Liver (tissue), 9 donors: Measurements from ENCODE around the gene LRRC2. TPM values are rescaled to one million over a fixed set of nuclear protein-coding genes. Genes with fewer than 3 reads are reported as not detected.

Experiments
- DNase-seq: peaks from one replicate; pipeline ENCODE4 v3.0.0-alpha.2; 2017; ENCODE audit warnings: low spot score
- H3K27ac ChIP-seq, 2 donors: one replicate each; pipeline ENCODE4 v1.7.0; 2013; ENCODE audit warnings: inconsistent platforms in 2 of 2, low read length in 2 of 2, control low read depth in 1 of 2, low read depth in 1 of 2, mild to moderate bottlenecking in 1 of 2
- H3K27me3 ChIP-seq, 4 donors: one replicate each; pipeline versions ENCODE4 v1.6.1 to v1.7.0; 2013; ENCODE audit warnings: low read length in 3 of 4, inconsistent platforms in 1 of 4, mild to moderate bottlenecking in 1 of 4, moderate library complexity in 1 of 4; ENCODE audit not compliant: control insufficient read depth in 4 of 4, insufficient read depth in 4 of 4
- H3K36me3 ChIP-seq, 4 donors: one replicate each; pipeline versions ENCODE4 v1.6.1 to v1.7.0; 2013; ENCODE audit warnings: low read length in 3 of 4, mild to moderate bottlenecking in 3 of 4, low read depth in 1 of 4, moderate library complexity in 1 of 4; ENCODE audit not compliant: control insufficient read depth in 4 of 4, insufficient read depth in 3 of 4
- H3K4me1 ChIP-seq, 4 donors: one replicate each; pipeline versions ENCODE4 v1.6.1 to v1.7.0; 2013; ENCODE audit warnings: low read length in 3 of 4, mild to moderate bottlenecking in 3 of 4, moderate library complexity in 1 of 4; ENCODE audit not compliant: control insufficient read depth in 4 of 4, insufficient read depth in 4 of 4
- H3K4me3 ChIP-seq, 3 donors: one replicate each; pipeline versions ENCODE4 v1.6.1 to v1.7.0; 2013; ENCODE audit warnings: low read length in 3 of 3, control low read depth in 1 of 3, low read depth in 1 of 3, mild to moderate bottlenecking in 1 of 3
- H3K9ac ChIP-seq, 2 donors: one replicate each; pipeline ENCODE4 v1.7.0; 2013; ENCODE audit warnings: low read length in 2 of 2, mild to moderate bottlenecking in 2 of 2, moderate library complexity in 2 of 2, control low read depth in 1 of 2, low read depth in 1 of 2
- H3K9me3 ChIP-seq, 4 donors: one replicate each; pipeline versions ENCODE4 v1.6.1 to v1.7.0; 2013; ENCODE audit warnings: low read length in 3 of 4; ENCODE audit not compliant: control insufficient read depth in 4 of 4
- EGR1 ChIP-seq, 2 donors: IDR thresholded peaks; 2 replicates each; pipeline ENCODE4 v1.6.1; 2016 to 2018; ENCODE audit warnings: antibody characterized with exemption in 2 of 2, low read depth in 2 of 2
- FOXA1 ChIP-seq: IDR thresholded peaks from 2 replicates; pipeline ENCODE4 v1.6.1; 2016; ENCODE audit warnings: antibody characterized with exemption
- FOXA2 ChIP-seq: IDR thresholded peaks from 2 replicates; pipeline ENCODE4 v1.6.1; 2016; ENCODE audit warnings: antibody characterized with exemption
- GABPA ChIP-seq, 2 donors: IDR thresholded peaks in 1 of 2; conservative IDR thresholded peaks in 1 of 2; 2 replicates each; pipeline ENCODE4 v1.6.1; 2016; ENCODE audit warnings: antibody characterized with exemption in 2 of 2, mild to moderate bottlenecking in 1 of 2, moderate library complexity in 1 of 2
- HNF4A ChIP-seq, 2 donors: conservative IDR thresholded peaks; 2 replicates each; pipeline ENCODE4 v1.6.1; 2016; ENCODE audit warnings: antibody characterized with exemption in 2 of 2, mild to moderate bottlenecking in 2 of 2
- HNF4G ChIP-seq: IDR thresholded peaks from 2 replicates; pipeline ENCODE4 v1.6.1; 2016; ENCODE audit warnings: antibody characterized with exemption
- JUND ChIP-seq, 2 donors: IDR thresholded peaks; 2 replicates each; pipeline ENCODE4 v1.6.1; 2016; ENCODE audit warnings: antibody characterized with exemption in 2 of 2
- NR2F2 ChIP-seq: IDR thresholded peaks from 2 replicates; pipeline ENCODE4 v1.6.1; 2016; ENCODE audit warnings: antibody characterized with exemption
- RAD21 ChIP-seq, 2 donors: IDR thresholded peaks; 2 replicates each; pipeline ENCODE4 v1.6.1; 2016; ENCODE audit warnings: antibody characterized with exemption in 2 of 2, mild to moderate bottlenecking in 2 of 2
- RXRA ChIP-seq, 2 donors: IDR thresholded peaks; 2 replicates each; pipeline ENCODE4 v1.6.1; 2017 to 2018; ENCODE audit warnings: antibody characterized with exemption in 2 of 2, mild to moderate bottlenecking in 1 of 2
- SP1 ChIP-seq: IDR thresholded peaks from 2 replicates; pipeline ENCODE4 v1.6.1; 2018; ENCODE audit warnings: antibody characterized with exemption, mild to moderate bottlenecking
- YY1 ChIP-seq: IDR thresholded peaks from 2 replicates; pipeline ENCODE4 v1.6.1; 2016; ENCODE audit warnings: antibody characterized with exemption, mild to moderate bottlenecking
- WGBS: extraction: QIAGEN DNeasy Blood & Tissue Kit; methylation state at CpG from one replicate; pipeline ENCODE4 v1.1.7; 2013; 5-methylcytosine and 5-hydroxymethylcytosine counted together
- polyA plus RNA-seq, 2 donors: library from polyadenylated mRNA; stranded (reverse) in 1 of 2; unstranded in 1 of 2; fragments of 200-250 nt in 1 of 2; fragments of >200 nt in 1 of 2; fragmentation: Nextera tagmentation in 1 of 2; extraction: Ambion mirVana in 1 of 2; gene quantifications; one replicate each; pipeline versions ENCODE4 v1.2.1 to v1.2.3, GENCODE V29; 2013 to 2015
- total RNA-seq, 2 donors: library from RNA; depleted of rRNA; stranded (reverse); fragments of >200 nt; gene quantifications; one replicate each; pipeline ENCODE4 v1.2.3, GENCODE V29; 2014
- TF ChIP-seq, protein P1 (sequence below): fragments of 150-350 bp; IDR thresholded peaks from 2 replicates; pipeline ENCODE4 v1.5.1; 2017; ENCODE audit warnings: improper control_type of control experiment, low read depth, low read length; ENCODE audit not compliant: missing input control
- TF ChIP-seq, protein P2 (sequence below): IDR thresholded peaks from 2 replicates; pipeline ENCODE4 v1.6.1; 2016; ENCODE audit warnings: antibody characterized with exemption
- TF ChIP-seq, protein P3 (sequence below): IDR thresholded peaks from 2 replicates; pipeline ENCODE4 v1.6.1; 2016; ENCODE audit warnings: antibody characterized with exemption
- TF ChIP-seq, protein P4 (sequence below): IDR thresholded peaks from 2 replicates; pipeline ENCODE4 v1.6.1; 2016; ENCODE audit warnings: antibody characterized with exemption
- donor health status: healthy.
- donor health status: healthy.
- donor health status: healthy.
- donor health status: healthy.
- donor health status: healthy.

The LRRC2 gene
- total and polyA plus RNA-seq, 4 donors = 0.93 to 7.6 (median 4.2) TPM

DNA sequence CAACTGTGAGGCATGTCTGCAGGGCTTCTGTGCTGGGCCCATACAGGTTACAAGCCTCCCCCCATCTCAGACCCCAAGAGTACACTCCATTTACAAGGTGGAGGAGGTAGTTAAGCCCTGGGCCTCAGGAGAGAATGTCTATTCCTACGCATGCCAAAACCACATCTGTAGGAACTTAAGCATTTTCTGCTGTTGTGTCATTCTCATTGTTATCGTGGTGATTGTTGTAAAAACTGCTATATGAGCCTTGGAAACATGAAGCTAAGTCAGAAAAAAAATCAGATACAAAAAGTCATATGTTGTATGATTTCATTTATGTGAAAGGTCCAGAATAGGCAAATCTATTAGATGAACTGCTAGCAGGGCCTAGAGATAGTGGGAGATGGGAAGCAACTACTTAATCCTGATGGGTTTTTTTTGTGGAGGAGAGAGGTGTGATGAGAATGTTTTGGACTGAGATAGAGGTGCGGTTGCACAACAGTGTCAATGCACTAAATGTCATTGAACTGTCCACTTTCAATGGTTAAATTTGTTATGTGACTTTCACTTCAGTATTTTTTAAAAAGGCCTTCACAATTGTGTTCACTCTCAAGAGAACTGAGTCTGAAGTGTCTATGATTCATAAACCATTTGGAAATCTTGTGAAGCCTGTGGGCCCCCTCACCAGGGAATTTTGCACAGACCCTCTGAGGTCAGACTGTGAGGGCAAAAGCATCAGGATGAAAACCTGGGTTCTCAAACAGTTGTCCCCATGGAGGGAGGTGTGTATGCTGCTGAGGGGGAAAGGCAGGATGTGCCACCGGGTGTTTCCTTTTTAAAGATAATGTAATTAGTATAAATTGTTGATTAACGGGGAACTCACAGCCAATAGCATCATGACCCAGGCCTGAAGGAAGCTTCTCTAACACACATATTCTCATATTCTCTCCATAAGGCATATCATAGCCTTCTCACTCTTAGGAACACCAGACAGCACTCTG, 65.2 kb downstream of the LRRC2 start (continued):
- TF ChIP-seq EGR1 (IDR thresholded peaks at IDR 0.05; ENCODE audit: low read depth in 2 of 2) = no peak
- TF ChIP-seq, protein P1, sequence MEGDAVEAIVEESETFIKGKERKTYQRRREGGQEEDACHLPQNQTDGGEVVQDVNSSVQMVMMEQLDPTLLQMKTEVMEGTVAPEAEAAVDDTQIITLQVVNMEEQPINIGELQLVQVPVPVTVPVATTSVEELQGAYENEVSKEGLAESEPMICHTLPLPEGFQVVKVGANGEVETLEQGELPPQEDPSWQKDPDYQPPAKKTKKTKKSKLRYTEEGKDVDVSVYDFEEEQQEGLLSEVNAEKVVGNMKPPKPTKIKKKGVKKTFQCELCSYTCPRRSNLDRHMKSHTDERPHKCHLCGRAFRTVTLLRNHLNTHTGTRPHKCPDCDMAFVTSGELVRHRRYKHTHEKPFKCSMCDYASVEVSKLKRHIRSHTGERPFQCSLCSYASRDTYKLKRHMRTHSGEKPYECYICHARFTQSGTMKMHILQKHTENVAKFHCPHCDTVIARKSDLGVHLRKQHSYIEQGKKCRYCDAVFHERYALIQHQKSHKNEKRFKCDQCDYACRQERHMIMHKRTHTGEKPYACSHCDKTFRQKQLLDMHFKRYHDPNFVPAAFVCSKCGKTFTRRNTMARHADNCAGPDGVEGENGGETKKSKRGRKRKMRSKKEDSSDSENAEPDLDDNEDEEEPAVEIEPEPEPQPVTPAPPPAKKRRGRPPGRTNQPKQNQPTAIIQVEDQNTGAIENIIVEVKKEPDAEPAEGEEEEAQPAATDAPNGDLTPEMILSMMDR = no peak
- TF ChIP-seq YY1 = no peak
- peak; percentile 100 for TF ChIP-seq RXRA (IDR thresholded peaks at IDR 0.05)
- no peak for TF ChIP-seq HNF4G
- peak; percentile 66 to 79 for TF ChIP-seq HNF4A (conservative IDR thresholded peaks at IDR 0.05)

DNA sequence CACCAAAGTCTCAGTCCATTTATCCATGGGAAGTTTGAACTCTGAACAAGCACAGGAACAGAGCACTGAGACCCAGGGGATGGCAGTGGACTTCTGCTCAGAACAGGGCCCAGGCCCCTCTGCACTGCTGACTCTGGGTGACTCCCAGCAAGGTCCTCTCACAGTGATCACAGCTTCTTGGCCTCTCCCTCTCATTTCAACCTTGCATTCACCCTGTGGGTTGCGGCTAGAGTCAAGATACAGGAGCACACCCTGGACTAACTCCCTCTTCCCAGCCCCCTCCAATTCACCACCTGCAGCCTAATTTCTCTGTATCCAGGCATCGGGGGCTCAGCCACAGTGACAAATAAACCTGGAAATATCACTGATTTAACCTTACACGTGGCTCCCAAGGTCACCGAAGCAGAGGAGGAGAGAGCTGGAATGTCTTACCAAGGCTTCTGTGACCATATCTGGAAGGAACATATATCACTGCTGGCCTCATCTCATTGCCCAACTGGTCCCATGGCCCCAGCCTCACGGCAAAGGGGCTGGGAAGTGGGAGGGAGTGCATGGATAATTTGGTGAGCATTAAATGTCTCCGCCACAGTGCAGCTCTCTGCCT, 67.1 kb downstream of the LRRC2 start:
- Histone ChIP-seq H3K9ac (peak overlapping the region; percentile 34 to 60), H3K4me1 (peaks cover 17 to 71% (median 62%) of the 10 kb centered on the region in 4 donors), H3K36me3 (no peaks in the 10 kb centered on the region), H3K9me3 (no peaks in the 10 kb centered on the region), H3K27me3 (no peaks in the 10 kb centered on the region), H3K4me3 (peak overlapping the region; percentile 51 to 62 (median 53)), H3K27ac (peak overlapping the region; percentile 55 to 69)
- DNase-seq = no peak
- WGBS = 38% methylated on average over 6 of the region's 6 CpGs
- TF ChIP-seq, protein P2, sequence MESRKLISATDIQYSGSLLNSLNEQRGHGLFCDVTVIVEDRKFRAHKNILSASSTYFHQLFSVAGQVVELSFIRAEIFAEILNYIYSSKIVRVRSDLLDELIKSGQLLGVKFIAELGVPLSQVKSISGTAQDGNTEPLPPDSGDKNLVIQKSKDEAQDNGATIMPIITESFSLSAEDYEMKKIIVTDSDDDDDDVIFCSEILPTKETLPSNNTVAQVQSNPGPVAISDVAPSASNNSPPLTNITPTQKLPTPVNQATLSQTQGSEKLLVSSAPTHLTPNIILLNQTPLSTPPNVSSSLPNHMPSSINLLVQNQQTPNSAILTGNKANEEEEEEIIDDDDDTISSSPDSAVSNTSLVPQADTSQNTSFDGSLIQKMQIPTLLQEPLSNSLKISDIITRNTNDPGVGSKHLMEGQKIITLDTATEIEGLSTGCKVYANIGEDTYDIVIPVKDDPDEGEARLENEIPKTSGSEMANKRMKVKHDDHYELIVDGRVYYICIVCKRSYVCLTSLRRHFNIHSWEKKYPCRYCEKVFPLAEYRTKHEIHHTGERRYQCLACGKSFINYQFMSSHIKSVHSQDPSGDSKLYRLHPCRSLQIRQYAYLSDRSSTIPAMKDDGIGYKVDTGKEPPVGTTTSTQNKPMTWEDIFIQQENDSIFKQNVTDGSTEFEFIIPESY = no peak
- TF ChIP-seq GABPA (IDR thresholded peaks at IDR 0.05 in 1 of 2, conservative IDR thresholded peaks at IDR 0.05 in 1 of 2) (no peak), HNF4A (conservative IDR thresholded peaks at IDR 0.05) (peak in 1 of 2 donors; percentile 26)

DNA sequence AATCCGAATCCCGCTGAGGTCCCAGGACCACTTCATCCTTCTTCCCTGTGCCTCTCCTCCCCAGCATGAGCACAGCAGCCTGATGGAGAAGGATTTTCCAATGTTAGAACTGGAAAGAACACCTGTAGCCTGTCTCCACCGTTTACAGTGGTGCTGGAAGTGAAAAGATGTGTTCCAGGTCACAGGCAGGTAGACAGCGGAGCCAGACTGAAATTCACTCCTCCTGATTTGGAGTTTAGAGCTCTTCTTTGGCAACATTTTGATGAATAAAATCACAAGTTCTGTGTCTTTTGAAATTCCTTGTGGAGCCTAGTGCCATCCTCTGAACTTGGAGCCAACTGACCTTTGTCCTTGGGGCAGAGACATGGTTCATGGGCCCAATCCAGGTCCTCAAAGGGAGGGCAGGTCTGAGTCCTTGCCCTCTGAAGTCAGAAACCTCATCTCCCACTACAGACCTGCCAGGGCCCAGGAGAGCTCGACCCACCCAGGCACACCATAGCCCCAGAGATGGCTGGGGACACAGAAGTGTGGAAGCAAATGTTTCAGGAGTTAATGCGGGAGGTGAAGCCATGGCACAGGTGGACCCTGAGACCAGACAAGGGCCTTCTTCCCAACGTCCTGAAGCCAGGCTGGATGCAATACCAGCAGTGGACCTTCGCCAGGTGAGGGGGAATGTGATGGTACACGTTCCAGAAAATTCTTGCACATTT, 68.4 kb downstream of the LRRC2 start, which contains the start of gene RTP3:
RTP3 (plus strand) TSS at position 421 of the 710 bp plus-strand sequence; CDS start at position 508, 87 bp downstream.
- H3K9me3 ChIP-seq = no peaks in the 10 kb centered on the region
- no peaks in the 10 kb centered on the region for H3K27me3 ChIP-seq
- peaks cover 11 to 75% (median 64%) of the 10 kb centered on the region in 4 donors for H3K4me1 ChIP-seq
- 39% methylated on average over 9 of the region's 9 CpGs for WGBS
- DNase-seq = no peak
- peak within 1 kb of the TSS; percentile 55 to 69 for H3K27ac ChIP-seq
- no peaks in the 10 kb centered on the region for H3K36me3 ChIP-seq
- H3K4me3 ChIP-seq = peak within 1 kb of the TSS; percentile 51 to 62 (median 53)
- peak within 1 kb of the TSS; percentile 34 to 52 for H3K9ac ChIP-seq
- TF ChIP-seq, protein P3, sequence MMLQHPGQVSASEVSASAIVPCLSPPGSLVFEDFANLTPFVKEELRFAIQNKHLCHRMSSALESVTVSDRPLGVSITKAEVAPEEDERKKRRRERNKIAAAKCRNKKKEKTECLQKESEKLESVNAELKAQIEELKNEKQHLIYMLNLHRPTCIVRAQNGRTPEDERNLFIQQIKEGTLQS = no peak
- TF ChIP-seq EGR1 (IDR thresholded peaks at IDR 0.05; ENCODE audit: low read depth in 2 of 2) (no peak), RXRA (IDR thresholded peaks at IDR 0.05) (peak; percentile 66 to 74), SP1 (peak; percentile 67), FOXA2 (no peak), RAD21 (IDR thresholded peaks at IDR 0.05) (no peak), GABPA (IDR thresholded peaks at IDR 0.05 in 1 of 2, conservative IDR thresholded peaks at IDR 0.05 in 1 of 2) (no peak), HNF4G (peak; percentile 94), NR2F2 (peak; percentile 22), YY1 (peak; percentile 52), HNF4A (conservative IDR thresholded peaks at IDR 0.05) (peak; percentile 95 to 99), FOXA1 (no peak), JUND (IDR thresholded peaks at IDR 0.05) (peak; percentile 42 to 46)
- TF ChIP-seq, protein P1 = no peak
- TF ChIP-seq, protein P4, sequence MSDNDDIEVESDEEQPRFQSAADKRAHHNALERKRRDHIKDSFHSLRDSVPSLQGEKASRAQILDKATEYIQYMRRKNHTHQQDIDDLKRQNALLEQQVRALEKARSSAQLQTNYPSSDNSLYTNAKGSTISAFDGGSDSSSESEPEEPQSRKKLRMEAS = no peak
- TF ChIP-seq, protein P2 = no peak
